A549 (cell line): ENCODE measurements around the gene CCNYL1.

ENCODE experiments used
- FOSB ChIP-seq: fragments of 250-450 bp; sonication (Bioruptor Pico); IDR thresholded peaks from 2 replicates; pipeline ENCODE4 v1.5.0; 2020; ENCODE audit warnings: mild to moderate bottlenecking, moderate library complexity
- MYC ChIP-seq: IDR thresholded peaks from 2 replicates; pipeline ENCODE4 v1.6.1; 2012; ENCODE audit warnings: mild to moderate bottlenecking, inconsistent platforms, low read length, improper control_type of control experiment, borderline replicate concordance
- POLR2A ChIP-seq: IDR thresholded peaks from 2 replicates; pipeline ENCODE4 v1.6.1; 2012; ENCODE audit warnings: mild to moderate bottlenecking, low read length
- RFX5 ChIP-seq: fragments of 450-650 bp; IDR thresholded peaks from 2 replicates; pipeline ENCODE4 v1.7.1; 2014; ENCODE audit warnings: antibody characterized with exemption, mild to moderate bottlenecking, moderate library complexity
- SMC3 ChIP-seq: fragments of >200 bp; sonication (Bioruptor Twin); formaldehyde crosslinking; IDR thresholded peaks from 3 replicates; pipeline ENCODE4 v1.6.1; 2018; ENCODE audit warnings: inconsistent platforms
- ZC3H11A ChIP-seq: fragments of 450-650 bp; IDR thresholded peaks from 2 replicates; pipeline ENCODE4 v1.6.1; 2014; ENCODE audit warnings: antibody characterized with exemption, mild to moderate bottlenecking
- ZFP36 ChIP-seq: fragments of 450-650 bp; IDR thresholded peaks from 2 replicates; pipeline ENCODE4 v1.6.1; 2014; ENCODE audit warnings: borderline replicate concordance; ENCODE audit not compliant: partially characterized antibody
- TF ChIP-seq, protein P1 (sequence below): fragments of >200 bp; sonication (Bioruptor Twin); formaldehyde crosslinking; IDR thresholded peaks from 3 replicates; pipeline ENCODE4 v1.5.1; 2016
- TF ChIP-seq, protein P2 (sequence below): IDR thresholded peaks from 2 replicates; pipeline ENCODE4 v1.6.1; 2012

DNA sequence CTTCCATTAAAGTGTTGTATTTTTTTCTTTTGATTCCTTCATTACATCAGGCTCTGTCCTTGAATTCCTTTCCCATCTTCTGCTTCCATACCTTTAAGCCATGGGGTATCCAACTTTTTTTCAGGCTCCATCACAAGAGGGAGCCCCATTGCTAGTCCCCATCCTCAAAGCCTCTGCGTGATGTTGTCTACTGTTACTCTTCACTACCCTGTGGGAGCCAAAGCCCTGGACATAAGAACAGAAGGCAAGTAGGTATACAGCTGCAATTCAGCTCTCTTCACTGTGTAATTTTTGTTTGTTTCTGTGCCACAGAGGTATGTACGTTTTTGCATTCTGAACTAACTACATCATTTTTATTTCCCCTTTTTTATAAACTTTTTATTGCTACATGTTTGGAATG, 36.6 kb upstream of the CCNYL1 start:
- TF ChIP-seq, protein P1, sequence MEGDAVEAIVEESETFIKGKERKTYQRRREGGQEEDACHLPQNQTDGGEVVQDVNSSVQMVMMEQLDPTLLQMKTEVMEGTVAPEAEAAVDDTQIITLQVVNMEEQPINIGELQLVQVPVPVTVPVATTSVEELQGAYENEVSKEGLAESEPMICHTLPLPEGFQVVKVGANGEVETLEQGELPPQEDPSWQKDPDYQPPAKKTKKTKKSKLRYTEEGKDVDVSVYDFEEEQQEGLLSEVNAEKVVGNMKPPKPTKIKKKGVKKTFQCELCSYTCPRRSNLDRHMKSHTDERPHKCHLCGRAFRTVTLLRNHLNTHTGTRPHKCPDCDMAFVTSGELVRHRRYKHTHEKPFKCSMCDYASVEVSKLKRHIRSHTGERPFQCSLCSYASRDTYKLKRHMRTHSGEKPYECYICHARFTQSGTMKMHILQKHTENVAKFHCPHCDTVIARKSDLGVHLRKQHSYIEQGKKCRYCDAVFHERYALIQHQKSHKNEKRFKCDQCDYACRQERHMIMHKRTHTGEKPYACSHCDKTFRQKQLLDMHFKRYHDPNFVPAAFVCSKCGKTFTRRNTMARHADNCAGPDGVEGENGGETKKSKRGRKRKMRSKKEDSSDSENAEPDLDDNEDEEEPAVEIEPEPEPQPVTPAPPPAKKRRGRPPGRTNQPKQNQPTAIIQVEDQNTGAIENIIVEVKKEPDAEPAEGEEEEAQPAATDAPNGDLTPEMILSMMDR: peak; percentile 23; the same call in 2 of the 3 replicates
- TF ChIP-seq ZC3H11A (no peak), RFX5 (no peak), MYC (no peak), POLR2A (no peak), ZFP36 (no peak), FOSB (CRISPR knock-in tag) (no peak), SMC3 (0 out of 3 replicates have a peak, but pooled peaks have one; percentile 18)
- TF ChIP-seq, protein P2, sequence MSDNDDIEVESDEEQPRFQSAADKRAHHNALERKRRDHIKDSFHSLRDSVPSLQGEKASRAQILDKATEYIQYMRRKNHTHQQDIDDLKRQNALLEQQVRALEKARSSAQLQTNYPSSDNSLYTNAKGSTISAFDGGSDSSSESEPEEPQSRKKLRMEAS: no peak
